ENCODE measurements around the gene SRP54. TPM values are rescaled to one million over a fixed set of nuclear protein-coding genes. Genes with fewer than 3 reads are reported as not detected.

SRP54 gene
- total RNA-seq, 1 experiment from 2014 or later, result 75.5 TPM

- ATAC-seq (no peak), DNase-seq (no peak)
- BruUV-seq (replicated peaks), result no TSS peak
- no peaks in the 10 kb centered on the region for H3K27me3 ChIP-seq (ENCODE audit: low read length)
- no peaks in the 10 kb centered on the region for H3F3A ChIP-seq (ENCODE audit: low read length, unreplicated experiment)
- intact Hi-C loops (cut with micrococcal nuclease), result no loop called here
- H3K9me3 ChIP-seq (ENCODE audit: low read length), result no peaks in the 10 kb centered on the region
- no peak for TF ChIP-seq EZH2phosphoT487 (IDR thresholded peaks at IDR 0.05; ENCODE audit: borderline replicate concordance, low read length)
- TF ChIP-seq CTCF (conservative IDR thresholded peaks at IDR 0.05; ENCODE audit: low read depth, low read length), result no peak
- no peak for TF ChIP-seq EZH2 (IDR thresholded peaks at IDR 0.05; ENCODE audit: low read length, unreplicated experiment)
- H3K27ac ChIP-seq (ENCODE audit: low read length), result no peak overlapping the region
- H2AFZ ChIP-seq (ENCODE audit: low read length), result no peak overlapping the region
- POLR2A ChIA-PET (ENCODE audit: unreplicated experiment), result no interaction called here
- no peaks in the 10 kb centered on the region for H4K20me1 ChIP-seq (ENCODE audit: low read length)
- H3K4me3 ChIP-seq (ENCODE audit: low read length), result no peak overlapping the region
- H3K4me2 ChIP-seq (ENCODE audit: low read length), result no peak overlapping the region
- CTCF ChIA-PET, result interaction anchor here (0.5 kb wide), 1 partner anchor 1532 kb away, joined by 12 read pairs; no protein-coding TSS in a partner anchor
- H3K9ac ChIP-seq (ENCODE audit: low read length), result no peak overlapping the region
- H3K4me1 ChIP-seq (ENCODE audit: insufficient read depth, low read length), result no peaks in the 10 kb centered on the region
- no peaks in the 10 kb centered on the region for H3K9me2 ChIP-seq (replicated peaks; ENCODE audit: low read length)
- H3K36me3 ChIP-seq (ENCODE audit: low read depth, low read length), result peaks cover 5% of the 10 kb centered on the region; the same call in 1 of the 2 replicates
- H3K79me2 ChIP-seq (ENCODE audit: low read length), result no peaks in the 10 kb centered on the region
Measured at GRCh38 chr14:35073486-35073885, 90.7 kb downstream of the SRP54 start.

GRCh38 chr14:35078082-35078481 lies 95.3 kb downstream of the SRP54 start:
- H3K27ac ChIP-seq (ENCODE audit: low read length), result no peak overlapping the region
- no peaks in the 10 kb centered on the region for H3K27me3 ChIP-seq (ENCODE audit: low read length)
- H3F3A ChIP-seq (ENCODE audit: low read length, unreplicated experiment), result no peaks in the 10 kb centered on the region
- no peak for TF ChIP-seq CTCF (conservative IDR thresholded peaks at IDR 0.05; ENCODE audit: low read depth, low read length)
- no peak for TF ChIP-seq EZH2phosphoT487 (IDR thresholded peaks at IDR 0.05; ENCODE audit: borderline replicate concordance, low read length)
- TF ChIP-seq EZH2 (IDR thresholded peaks at IDR 0.05; ENCODE audit: low read length, unreplicated experiment), result no peak
- H4K20me1 ChIP-seq (ENCODE audit: low read length), result no peaks in the 10 kb centered on the region
- no peaks in the 10 kb centered on the region for H3K9me2 ChIP-seq (replicated peaks; ENCODE audit: low read length)
- H3K4me3 ChIP-seq (ENCODE audit: low read length), result no peak overlapping the region
- no TSS peak for BruUV-seq (replicated peaks)
- no peak for ATAC-seq
- no peaks in the 10 kb centered on the region for H3K9me3 ChIP-seq (ENCODE audit: low read length)
- ChIA-PET CTCF (interaction anchor here (0.5 kb wide), 1 partner anchor 83 kb away, joined by 3 read pairs; no protein-coding TSS in a partner anchor), POLR2A (ENCODE audit: unreplicated experiment) (no interaction called here)
- no peak overlapping the region for H3K4me2 ChIP-seq (ENCODE audit: low read length)
- H2AFZ ChIP-seq (ENCODE audit: low read length), result no peak overlapping the region
- intact Hi-C loops (cut with micrococcal nuclease), result no loop called here
- no peaks in the 10 kb centered on the region for H3K4me1 ChIP-seq (ENCODE audit: insufficient read depth, low read length)
- H3K9ac ChIP-seq (ENCODE audit: low read length), result no peak overlapping the region
- H3K79me2 ChIP-seq (ENCODE audit: low read length), result no peaks in the 10 kb centered on the region
- DNase-seq, result no peak
- peaks cover 13% of the 10 kb centered on the region for H3K36me3 ChIP-seq (ENCODE audit: low read depth, low read length)

Other genes starting within 250 kb of the SRP54 start
- gene BAZ1A, start 107.6 kb upstream of the SRP54 start, total RNA-seq (2014; rRNA removed), result 24.7 and 30.6 TPM in 2 replicates
- 36.2 and 62.8 TPM in 2 replicates for gene FAM177A1, start 63.3 kb downstream of the SRP54 start, total RNA-seq (2014; rRNA removed)
- gene PPP2R3C, start 139.0 kb downstream of the SRP54 start, total RNA-seq (2014; rRNA removed), result 15.2 and 20.3 TPM in 2 replicates
- 25.1 and 25.3 TPM in 2 replicates for gene PRORP, start 139.6 kb downstream of the SRP54 start, total RNA-seq (2014; rRNA removed)